IMR-90 (cell line): Measurements from ENCODE around the gene CERK. TPM values are rescaled to one million over a fixed set of nuclear protein-coding genes. Genes with fewer than 3 reads are reported as not detected.

Source experiments
- ATAC-seq: fragments of 200-7000 bp; cut with Tn5 transposase; 2 replicates; pipeline ENCODE4 v1.9.1; 2020; ENCODE audit warnings: low read depth, mild to moderate bottlenecking, moderate library complexity
- BruUV-seq: library from RNA; stranded (reverse); fragments of 400-500 nt; replicated peaks from 2 replicates; lab custom pipeline; 2021; lab: Mats Ljungman, UMichigan
- CTCF ChIA-PET: fragments of 300-600 bp; formaldehyde crosslinking; extraction: SDS; loops from one replicate; lab custom pipeline; 2021; ENCODE audit warnings: antibody characterized with exemption; lab: Yijun Ruan, JAX
- POLR2A ChIA-PET: fragments of 300-600 bp; sonication (Branson Sonifier 250); formaldehyde crosslinking; loops from one replicate; lab custom pipeline; 2022; ENCODE audit warnings: antibody characterized with exemption; ENCODE audit not compliant: unreplicated experiment; lab: Charles Lee
- DNase-seq: peaks from one replicate; pipeline ENCODE4 v3.0.0; 2013
- H2AFZ ChIP-seq: replicated peaks from 2 replicates; pipeline ENCODE3; 2013; ENCODE audit warnings: low read length, mild to moderate bottlenecking; ENCODE audit not compliant: poor library complexity
- H2AK5ac ChIP-seq: 2 replicates; pipeline ENCODE4 v1.6.1; 2013; ENCODE audit warnings: low read depth, low read length, inconsistent platforms
- H2AK9ac ChIP-seq: replicated peaks from 2 replicates; pipeline ENCODE3; 2013; ENCODE audit warnings: mild to moderate bottlenecking, low read depth, low read length, moderate library complexity; ENCODE audit not compliant: poor library complexity
- H2BK120ac ChIP-seq: 2 replicates; pipeline ENCODE4 v1.6.1; 2013; ENCODE audit warnings: low read depth, low read length, inconsistent platforms
- H2BK15ac ChIP-seq: 3 replicates; pipeline ENCODE4 v1.6.1; 2013; ENCODE audit warnings: low read depth, low read length, inconsistent platforms
- H2BK20ac ChIP-seq: 2 replicates; pipeline ENCODE4 v1.6.1; 2013; ENCODE audit warnings: low read depth, mild to moderate bottlenecking, inconsistent platforms, low read length, moderate library complexity
- H2BK5ac ChIP-seq: 2 replicates; pipeline ENCODE4 v1.6.1; 2013; ENCODE audit warnings: mild to moderate bottlenecking, low read depth, low read length, inconsistent platforms; ENCODE audit not compliant: poor library complexity, severe bottlenecking
- H3K14ac ChIP-seq: replicated peaks from 2 replicates; pipeline ENCODE4 v1.6.1; 2013; ENCODE audit warnings: low read depth, low read length, inconsistent platforms
- H3K18ac ChIP-seq: 2 replicates; pipeline ENCODE4 v1.6.1; 2013; ENCODE audit warnings: low read depth, low read length, control low read depth
- H3K23ac ChIP-seq: 2 replicates; pipeline ENCODE4 v1.6.1; 2013; ENCODE audit warnings: low read depth, low read length, inconsistent platforms
- H3K27ac ChIP-seq: 2 replicates; pipeline ENCODE4 v1.5.1; 2013; ENCODE audit warnings: mild to moderate bottlenecking, control low read depth, low read length; ENCODE audit not compliant: insufficient read depth
- H3K27me3 ChIP-seq: 2 replicates; pipeline ENCODE4 v1.6.1; 2013; ENCODE audit warnings: low read length; ENCODE audit not compliant: control insufficient read depth, insufficient read depth
- H3K36me3 ChIP-seq: 2 replicates; pipeline ENCODE4 v1.6.1; 2013; ENCODE audit warnings: low read length, mixed read lengths; ENCODE audit not compliant: control insufficient read depth, insufficient read depth
- H3K4ac ChIP-seq: 2 replicates; pipeline ENCODE4 v1.6.1; 2013; ENCODE audit warnings: low read depth, low read length, inconsistent platforms
- H3K4me1 ChIP-seq: 2 replicates; pipeline ENCODE4 v1.6.1; 2013; ENCODE audit warnings: low read length, mixed read lengths; ENCODE audit not compliant: control insufficient read depth, insufficient read depth
- H3K4me2 ChIP-seq: 2 replicates; pipeline ENCODE4 v1.6.1; 2013; ENCODE audit warnings: low read depth, mild to moderate bottlenecking, control low read depth, low read length, moderate library complexity
- H3K4me3 ChIP-seq: 2 replicates; pipeline ENCODE4 v1.5.1; 2013; ENCODE audit warnings: low read depth, mild to moderate bottlenecking, control low read depth, low read length, moderate library complexity; ENCODE audit not compliant: insufficient read depth
- H3K56ac ChIP-seq: 2 replicates; pipeline ENCODE4 v1.6.1; 2013; ENCODE audit warnings: low read length, inconsistent platforms; ENCODE audit not compliant: insufficient read depth; ENCODE audit errors: extremely low read depth
- H3K79me1 ChIP-seq, 2 experiments: 2 replicates each; pipeline ENCODE4 v1.6.1; 2013; ENCODE audit warnings: low read length in 2 of 2, inconsistent platforms in 1 of 2, low read depth in 1 of 2
- H3K9ac ChIP-seq: 2 replicates; pipeline ENCODE4 v1.6.1; 2013; ENCODE audit warnings: low read depth, low read length, control low read depth
- H3K9me1 ChIP-seq: 2 replicates; pipeline ENCODE4 v1.6.1; 2013; ENCODE audit warnings: low read length, inconsistent platforms; ENCODE audit not compliant: insufficient read depth
- H3K9me3 ChIP-seq: 2 replicates; pipeline ENCODE4 v1.6.1; 2013; ENCODE audit warnings: low read length; ENCODE audit not compliant: control insufficient read depth, insufficient read depth
- H4K20me1 ChIP-seq: 2 replicates; pipeline ENCODE4 v1.6.1; 2013; ENCODE audit warnings: low read length, inconsistent platforms; ENCODE audit not compliant: insufficient read depth
- H4K5ac ChIP-seq: 2 replicates; pipeline ENCODE4 v1.6.1; 2013; ENCODE audit warnings: mild to moderate bottlenecking, low read depth, low read length, control low read depth
- H4K8ac ChIP-seq, 2 experiments: 2 replicates each; pipeline ENCODE4 v1.6.1; 2013; ENCODE audit warnings: low read depth in 2 of 2, low read length in 2 of 2, control low read depth in 1 of 2, inconsistent platforms in 1 of 2
- H4K91ac ChIP-seq: 2 replicates; pipeline ENCODE4 v1.6.1; 2013; ENCODE audit warnings: low read depth, low read length, inconsistent platforms; ENCODE audit not compliant: insufficient read depth
- FOS ChIP-seq: fragments of 150-350 bp; IDR thresholded peaks from 2 replicates; pipeline ENCODE4 v1.6.1; 2016; ENCODE audit warnings: low read depth, low read length
- MAFK ChIP-seq: IDR thresholded peaks from 2 replicates; pipeline ENCODE4 v1.6.1; 2012; ENCODE audit warnings: low read depth, low read length, improper control_type of control experiment
- NFE2L2 ChIP-seq: fragments of 150-350 bp; IDR thresholded peaks from 2 replicates; pipeline ENCODE4 v1.6.1; 2016; ENCODE audit warnings: low read depth, mild to moderate bottlenecking, low read length
- RCOR1 ChIP-seq: IDR thresholded peaks from 2 replicates; pipeline ENCODE4 v1.6.1; 2012; ENCODE audit warnings: mild to moderate bottlenecking, low read length, improper control_type of control experiment; ENCODE audit not compliant: insufficient replicate concordance
- WGBS, 2 experiments: methylation state at CpG; one replicate each; pipeline versions ENCODE4 v1.1.5 to v1.1.7; 2013; ENCODE audit warnings: missing lambda C conversion rate in 2 of 2; ENCODE audit not compliant: insufficient read length in 1 of 2; ENCODE audit errors: extremely low coverage in 2 of 2; 5-methylcytosine and 5-hydroxymethylcytosine counted together
- dilution Hi-C: fragments of 300-500 bp; cut with HindIII; formaldehyde crosslinking; loops from one replicate; pipeline ENCODE4 v1.14.3; 2018; ENCODE audit warnings: low sequenced_read_pairs; ENCODE audit not compliant: unreplicated experiment
- in situ Hi-C: fragments of 300-500 bp; cut with MboI; formaldehyde crosslinking; loops from 3 replicates; pipeline ENCODE4 v1.14.3; 2019; ENCODE audit warnings: low sequenced_read_pairs, inconsistent platforms, mixed read lengths
- intact Hi-C: fragments of 100-400 bp; cut with micrococcal nuclease; formaldehyde crosslinking; loops from 2 replicates; pipeline ENCODE4 v1.10.0; 2022
- polyA plus RNA-seq, 3 experiments: library from polyadenylated mRNA; depleted of rRNA; stranded (reverse); fragments of >200 nt; gene quantifications; 2 replicates each; pipeline ENCODE4 v1.2.3, GENCODE V29; 2012; ENCODE audit warnings: low replicate concordance in 1 of 3
- total RNA-seq: library from RNA; depleted of rRNA; stranded (reverse); fragments of >200 nt; gene quantifications from 2 replicates; pipeline ENCODE4 v1.2.3, GENCODE V29; 2012

The CERK gene
- total and polyA plus RNA-seq, 2 of the 4 experiments (the other 2 are of a cell fraction), result 25.3 to 38.7 TPM

DNA sequence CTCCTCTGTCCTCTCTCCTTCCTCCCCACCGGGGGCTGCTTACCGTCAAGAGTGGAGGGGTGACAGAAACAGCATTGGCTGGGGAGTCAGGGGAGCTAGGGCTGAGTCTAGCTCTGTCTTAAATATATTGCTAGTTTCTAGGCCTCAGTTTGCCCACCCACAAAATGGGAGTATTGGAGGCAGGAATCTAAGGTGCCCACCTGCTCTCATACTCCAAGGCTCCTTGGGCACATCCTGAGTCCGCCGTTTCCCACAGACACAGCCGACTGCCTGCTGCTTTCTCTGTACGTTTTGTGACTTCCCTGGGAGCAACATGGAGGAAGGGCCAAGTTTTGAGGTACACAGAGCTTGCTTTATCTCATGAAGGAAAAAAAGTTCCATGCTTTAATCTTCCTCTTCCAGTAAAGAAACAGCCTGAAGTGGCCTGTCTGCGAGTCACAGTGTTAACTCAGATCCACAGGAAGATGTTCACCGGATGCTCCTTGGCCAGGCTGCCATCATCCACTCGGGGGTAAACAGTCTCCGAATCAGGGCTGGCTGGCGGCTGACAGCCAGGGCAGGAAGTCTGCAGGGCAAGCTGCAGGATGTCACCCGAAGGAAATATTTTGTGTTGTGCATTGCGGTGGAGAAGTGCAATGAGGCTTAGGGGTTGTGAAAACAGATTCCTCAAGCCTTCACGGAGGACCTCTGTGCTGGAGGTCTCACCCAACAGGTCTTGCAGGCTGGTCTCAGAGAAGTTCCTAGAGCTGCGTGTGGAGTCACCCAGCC, 11.0 kb upstream of the CERK start:
- no TSS peak for BruUV-seq
- peak overlapping the region; percentile 58 to 64; a peak in 3 of 4 replicates for H4K8ac ChIP-seq
- peaks cover 29% of the 10 kb centered on the region for H3K4me1 ChIP-seq
- peaks cover 0 to 8% of the 10 kb centered on the region in 2 experiments; a peak in 1 of 4 replicates for H3K79me1 ChIP-seq
- 31% methylated on average over 10 of the region's 15 CpGs; no CpG with 5 or more reads in 1 of the 2 experiments for WGBS, 2 experiments
- H2BK120ac ChIP-seq, result peak overlapping the region; percentile 75
- in situ Hi-C loops (no loop called here), intact Hi-C loops (no loop called here), dilution Hi-C loops (no loop called here)
- H3K23ac ChIP-seq, result no peak overlapping the region
- peak overlapping the region; percentile 58; the same call in 1 of the 2 replicates for H2BK20ac ChIP-seq
- H2BK5ac ChIP-seq, result peak overlapping the region; percentile 56
- H3K4me2 ChIP-seq, result peak overlapping the region; percentile 12
- peaks cover 32% of the 10 kb centered on the region for H3K9me1 ChIP-seq
- H2AK9ac ChIP-seq, result peak overlapping the region; percentile 5
- peak overlapping the region; percentile 70 for H3K4ac ChIP-seq
- ChIA-PET POLR2A (no interaction called here), CTCF (no interaction called here)
- no peak overlapping the region for H3K56ac ChIP-seq
- TF ChIP-seq MAFK (no peak), FOS (0 out of 2 replicates have a peak, but pooled peaks have one; percentile 4), NFE2L2 (no peak), RCOR1 (peak; percentile 59)
- DNase-seq, result peak; percentile 49
- peak overlapping the region; percentile 44 for H4K91ac ChIP-seq
- no peaks in the 10 kb centered on the region for H3K27me3 ChIP-seq
- H2AFZ ChIP-seq, result peak overlapping the region; percentile 85
- no peaks in the 10 kb centered on the region for H4K20me1 ChIP-seq
- H3K9me3 ChIP-seq, result no peaks in the 10 kb centered on the region
- peak overlapping the region; percentile 52; the same call in 1 of the 2 replicates for H3K27ac ChIP-seq
- H2BK15ac ChIP-seq, result no peak overlapping the region
- H3K9ac ChIP-seq, result no peak overlapping the region
- no peaks in the 10 kb centered on the region for H3K36me3 ChIP-seq
- no peak overlapping the region for H3K4me3 ChIP-seq
- ATAC-seq, result peak; percentile 55
- 0 out of 2 replicates have a peak overlapping the region, but pooled peaks have one; percentile 73 for H2AK5ac ChIP-seq
- H3K18ac ChIP-seq, result 0 out of 2 replicates have a peak overlapping the region, but pooled peaks have one; percentile 10
- peak overlapping the region; percentile 0 for H3K14ac ChIP-seq
- peak overlapping the region; percentile 25 for H4K5ac ChIP-seq
